HG03457 (cell line): Measurements from ENCODE around the gene CSRP2.
A peak's percentile ranks its signal among the peaks of the same experiment; 100 is the strongest.

ENCODE experiments used
- ATAC-seq: cut with Tn5 transposase; IDR thresholded peaks from one replicate; pipeline ENCODE4 v1.9.1; 2021; ENCODE audit warnings: moderate number of reproducible peaks; ENCODE audit not compliant: unreplicated experiment

The CSRP2 gene

GRCh38 chr12:76895796-76896195, 17.0 kb upstream of the CSRP2 start:
- ATAC-seq: no peak

DNA sequence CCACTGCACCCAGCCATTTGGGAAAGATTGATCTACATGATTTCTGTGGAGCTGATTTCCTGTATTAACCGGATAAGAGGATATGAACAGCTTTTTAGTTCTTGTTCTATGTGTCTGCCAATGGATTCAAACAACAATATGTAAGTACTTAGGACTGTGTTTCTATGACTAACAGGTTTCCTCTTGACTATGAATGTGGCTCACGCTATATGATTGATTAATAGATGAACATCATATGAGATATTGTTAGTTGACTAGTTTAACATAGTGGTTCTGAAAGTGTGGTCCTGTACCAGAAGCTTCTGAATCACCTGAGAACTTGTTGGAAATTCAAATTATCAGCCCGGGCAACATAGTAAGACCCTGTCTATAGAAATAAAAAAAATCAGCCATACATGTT, 12.8 kb upstream of the CSRP2 start:
- no peak for ATAC-seq

DNA sequence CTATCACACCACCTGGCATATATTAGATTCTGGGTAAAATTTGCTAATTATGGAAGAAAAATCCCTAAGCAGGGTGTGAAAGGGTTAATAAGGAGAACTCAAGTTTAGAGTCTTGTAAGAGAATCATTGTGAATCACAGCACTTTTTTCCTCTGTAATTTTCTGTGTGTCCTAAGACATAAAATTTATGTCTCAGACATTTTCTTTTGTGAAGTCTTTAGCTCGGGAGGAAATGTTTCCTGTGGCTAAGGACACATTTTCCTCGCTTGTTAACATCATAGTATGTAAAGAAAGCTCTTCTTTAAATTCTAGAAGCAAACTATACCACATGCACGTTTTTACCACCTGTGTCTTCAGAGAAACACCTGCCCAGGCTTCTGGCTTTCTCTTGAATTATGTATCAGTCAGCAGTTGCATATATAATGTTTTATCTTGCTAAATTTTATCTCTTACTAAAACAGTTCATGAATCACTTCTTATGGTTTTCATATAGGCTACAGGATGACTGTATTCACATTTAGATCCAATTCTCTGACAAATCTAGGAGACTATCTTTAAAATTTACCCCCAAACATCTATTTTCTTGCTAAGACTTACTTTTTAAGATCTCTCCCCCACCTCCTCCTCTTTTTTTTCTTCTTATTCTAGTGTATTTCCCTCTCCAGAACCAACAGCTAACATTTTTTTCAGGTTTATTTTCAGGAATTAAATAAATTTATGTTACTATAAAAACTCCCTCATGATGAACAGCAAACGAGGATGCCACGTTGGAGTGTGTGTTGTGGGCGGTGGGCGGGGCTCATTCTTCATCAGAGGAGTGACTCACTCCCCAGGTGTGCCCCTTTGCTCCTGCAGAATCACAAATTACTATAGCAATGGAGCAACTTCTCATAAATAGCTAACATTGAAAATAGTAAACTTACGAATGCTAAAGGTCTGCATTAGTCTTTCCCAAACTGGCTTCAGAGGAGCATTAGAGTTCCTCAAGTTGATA, 11.6 kb upstream of the CSRP2 start:
- ATAC-seq: no peak

DNA sequence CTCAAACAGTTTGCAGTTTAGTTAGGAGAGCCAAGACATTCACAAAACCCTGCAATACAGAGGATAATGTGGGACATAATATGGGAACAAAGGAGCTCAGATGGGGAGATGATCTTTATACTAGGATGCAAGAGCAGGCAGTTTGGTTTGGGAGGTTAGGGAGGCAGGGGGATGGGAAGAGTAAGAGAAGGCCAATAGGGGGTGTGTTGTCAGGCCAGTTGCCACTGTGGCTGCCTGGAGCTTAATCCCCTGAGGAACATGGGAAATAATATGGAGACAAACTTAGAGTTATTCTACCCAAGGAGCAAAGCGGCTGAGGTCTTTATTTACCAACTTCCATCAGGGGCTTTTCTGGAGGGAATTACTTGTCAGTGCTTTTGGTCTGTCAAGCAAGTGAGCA, 10.0 kb upstream of the CSRP2 start:
- ATAC-seq: no peak

GRCh38 chr12:76883811-76884210, 5.0 kb upstream of the CSRP2 start:
- ATAC-seq: no peak

- ATAC-seq: no peak
Measured at GRCh38 chr12:76883151-76883550, 4.3 kb upstream of the CSRP2 start.

- no peak for ATAC-seq
Measured at GRCh38 chr12:76882367-76882766, 3.5 kb upstream of the CSRP2 start.

- ATAC-seq: no peak
Measured at GRCh38 chr12:76881142-76881541, 2.3 kb upstream of the CSRP2 start.

DNA sequence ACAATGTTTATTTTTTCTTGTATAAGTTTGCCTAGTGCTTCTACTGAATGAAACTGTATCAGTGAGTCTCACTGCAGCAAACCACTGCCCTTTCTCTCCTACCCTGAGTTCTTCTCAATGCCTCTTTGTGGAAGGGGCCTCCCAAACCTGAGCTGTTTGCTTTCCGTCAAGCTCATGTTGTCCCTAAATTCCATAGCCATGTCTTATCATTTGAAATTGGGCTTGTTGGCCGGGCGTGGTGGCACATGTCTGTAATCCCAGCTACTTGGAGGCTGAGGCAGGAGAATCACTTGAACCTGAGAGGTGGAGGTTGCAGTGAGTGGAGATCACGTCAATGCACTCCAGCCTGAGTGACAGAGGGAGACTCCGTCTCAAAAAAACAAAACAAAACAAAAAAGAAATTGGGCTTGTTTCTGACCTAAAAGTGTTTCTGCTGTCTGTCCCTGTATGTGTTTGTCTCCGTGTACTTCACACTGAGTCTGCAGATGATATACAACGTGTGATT, 1.8 kb upstream of the CSRP2 start:
- ATAC-seq: no peak

DNA sequence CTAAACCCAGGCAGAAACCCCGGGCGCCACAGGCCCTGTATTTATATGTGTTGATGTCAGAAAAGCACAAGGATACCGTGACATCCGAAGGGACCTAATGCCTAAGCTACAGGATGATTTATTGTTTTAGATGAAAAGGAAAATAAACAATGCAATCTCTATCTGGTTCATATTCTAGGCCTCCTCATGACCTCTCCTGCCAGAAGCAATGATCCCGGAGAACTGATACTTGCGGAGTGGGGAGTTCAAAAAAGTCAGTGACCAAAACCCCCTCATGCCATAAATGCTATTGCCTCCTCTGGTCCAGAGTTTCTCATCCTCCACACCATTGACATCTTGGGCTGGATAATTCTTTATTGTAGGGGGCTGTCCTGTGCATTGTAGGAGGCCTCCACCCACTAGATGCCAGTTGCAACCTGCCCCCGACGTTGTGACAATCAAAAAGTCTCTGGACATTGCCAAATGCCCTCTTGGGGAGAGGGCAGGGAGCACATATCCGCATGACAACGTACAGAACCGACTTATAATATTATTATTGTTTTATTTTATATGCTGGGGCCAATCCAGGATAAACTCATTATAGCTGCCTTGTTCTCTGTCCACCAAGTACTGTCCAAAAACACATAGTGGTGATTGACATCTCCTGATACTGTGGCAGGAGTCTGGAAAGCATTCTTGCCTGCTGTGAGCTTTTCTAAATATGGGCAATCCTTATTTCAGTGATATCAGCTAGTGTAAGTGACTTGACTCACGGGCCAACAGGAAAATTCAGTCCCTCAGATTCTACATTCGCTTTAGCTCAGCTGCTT, 1.1 kb upstream of the CSRP2 start:
- peak; percentile 20 for ATAC-seq

DNA sequence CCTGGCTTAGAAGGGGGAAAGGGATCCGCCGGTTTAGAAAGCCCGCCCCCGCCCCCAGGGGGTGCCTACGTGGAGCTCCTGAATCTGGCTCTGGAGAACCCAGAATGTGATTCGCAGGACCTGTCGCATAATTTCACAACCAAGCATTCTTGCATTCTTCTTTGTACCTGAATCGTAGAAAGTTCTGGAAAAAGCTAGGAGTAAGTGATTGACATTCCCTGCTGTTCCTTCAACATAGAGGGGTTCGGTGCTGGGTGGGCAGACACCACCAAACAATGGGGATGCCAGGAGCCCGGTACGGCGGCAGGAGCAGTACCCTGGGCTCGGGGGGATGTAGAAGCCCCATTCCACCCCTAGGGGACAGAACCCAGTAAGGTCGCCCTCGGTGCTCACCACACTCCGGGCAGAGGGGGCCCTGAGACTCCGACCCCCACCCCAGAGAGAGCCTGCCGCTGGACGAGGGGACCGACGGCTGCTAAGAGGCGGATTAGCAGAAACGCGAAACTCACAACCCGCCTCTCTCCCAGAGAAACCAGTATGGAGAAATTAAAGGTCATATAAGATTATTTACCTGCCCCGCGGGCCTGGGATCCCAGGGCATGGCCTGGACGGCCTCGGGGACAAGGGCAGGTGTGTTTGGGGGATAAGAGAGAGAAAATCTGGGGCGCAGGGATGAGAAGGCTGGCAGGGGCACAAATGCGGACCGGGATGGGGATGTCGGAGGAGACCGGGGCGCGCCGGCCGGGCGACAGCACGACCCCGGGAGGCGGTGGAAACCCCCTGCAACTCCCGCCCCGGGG, 520 bp downstream of the CSRP2 start:
- peak; percentile 25 for ATAC-seq

GRCh38 chr12:76876696-76877229, 2.1 kb downstream of the CSRP2 start:
- ATAC-seq: no peak

GRCh38 chr12:76874491-76875190, 4.2 kb downstream of the CSRP2 start:
- no peak for ATAC-seq

DNA sequence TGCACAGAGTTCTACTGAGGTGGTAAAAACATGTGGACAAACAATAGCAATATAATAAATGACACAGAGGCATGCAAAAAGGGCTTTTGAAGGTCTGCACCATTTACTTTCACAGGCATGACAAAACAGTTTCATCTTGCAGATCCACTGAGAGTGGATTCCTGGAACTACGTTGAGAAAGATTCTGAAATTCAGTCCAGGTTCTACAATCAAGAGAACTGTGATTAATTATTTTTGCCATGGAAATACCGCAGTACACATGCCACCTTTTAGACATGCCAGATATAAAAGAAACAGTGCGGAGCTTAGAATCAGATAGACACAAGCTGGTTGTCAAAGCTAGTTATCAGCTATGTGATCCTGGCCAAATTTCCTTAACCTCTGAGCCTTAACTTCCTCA, 4.8 kb downstream of the CSRP2 start:
- no peak for ATAC-seq

DNA sequence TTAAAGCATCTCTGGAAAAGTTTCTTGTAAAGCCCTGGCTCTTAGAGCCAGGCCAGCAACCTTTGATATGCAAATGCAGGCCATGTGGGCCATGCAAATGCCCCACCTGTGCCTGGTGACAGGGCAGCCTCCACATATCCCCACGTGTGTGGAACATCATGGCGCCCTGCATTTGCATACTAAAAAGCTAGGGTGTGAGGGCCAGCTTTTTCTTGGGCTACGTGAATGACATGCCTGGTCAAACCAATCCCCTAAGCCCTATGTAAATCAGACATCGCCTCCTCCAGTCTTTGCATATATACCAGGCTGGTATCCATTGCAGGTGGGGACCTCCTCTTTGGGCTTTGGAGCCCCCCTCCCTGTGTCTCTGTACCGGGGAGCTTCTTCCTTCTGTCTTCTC, 6.4 kb downstream of the CSRP2 start:
- ATAC-seq: no peak

DNA sequence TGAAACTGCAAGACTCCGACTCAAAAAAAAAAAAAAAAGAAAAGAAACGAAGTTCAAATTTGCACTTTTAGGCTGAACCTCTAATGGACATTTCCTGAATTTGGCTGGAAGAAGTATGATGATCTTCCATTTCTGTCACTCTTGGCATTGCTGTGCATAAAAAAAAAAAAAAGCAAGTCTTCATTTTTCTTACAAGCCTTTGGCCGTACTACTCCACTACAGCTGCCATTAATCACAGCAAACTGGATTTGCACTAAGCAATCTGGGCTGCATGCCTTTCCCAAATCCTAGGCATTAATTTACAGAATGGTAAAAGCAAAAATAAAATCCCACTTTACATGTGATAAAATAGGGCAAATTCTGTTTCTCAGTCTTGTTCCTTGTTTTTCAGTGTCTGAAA, 7.1 kb downstream of the CSRP2 start:
- no peak for ATAC-seq

- no peak for ATAC-seq
Measured at GRCh38 chr12:76871082-76871481, 7.7 kb downstream of the CSRP2 start.

- no peak for ATAC-seq
Measured at GRCh38 chr12:76866726-76867125, 12.1 kb downstream of the CSRP2 start.

DNA sequence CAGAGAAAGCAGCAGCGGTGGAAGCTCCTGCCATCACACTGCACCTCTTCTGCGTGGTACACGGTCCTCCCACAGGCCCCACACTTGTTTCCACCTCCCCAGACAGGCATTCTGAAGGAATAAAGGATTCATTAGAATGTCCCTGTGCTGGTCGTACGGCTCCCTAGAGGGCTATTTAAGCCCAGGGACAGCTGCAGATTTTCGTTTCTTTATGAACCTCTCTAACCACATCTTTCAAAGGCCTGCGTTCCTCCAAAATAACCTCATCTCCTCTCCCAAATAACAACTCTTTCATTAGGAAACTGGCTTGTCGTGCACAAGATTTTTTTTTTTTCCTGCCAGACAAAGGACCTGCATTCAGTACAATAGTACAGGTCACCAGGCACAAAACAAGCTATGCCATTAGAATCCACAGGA, 12.7 kb downstream of the CSRP2 start:
- no peak for ATAC-seq

DNA sequence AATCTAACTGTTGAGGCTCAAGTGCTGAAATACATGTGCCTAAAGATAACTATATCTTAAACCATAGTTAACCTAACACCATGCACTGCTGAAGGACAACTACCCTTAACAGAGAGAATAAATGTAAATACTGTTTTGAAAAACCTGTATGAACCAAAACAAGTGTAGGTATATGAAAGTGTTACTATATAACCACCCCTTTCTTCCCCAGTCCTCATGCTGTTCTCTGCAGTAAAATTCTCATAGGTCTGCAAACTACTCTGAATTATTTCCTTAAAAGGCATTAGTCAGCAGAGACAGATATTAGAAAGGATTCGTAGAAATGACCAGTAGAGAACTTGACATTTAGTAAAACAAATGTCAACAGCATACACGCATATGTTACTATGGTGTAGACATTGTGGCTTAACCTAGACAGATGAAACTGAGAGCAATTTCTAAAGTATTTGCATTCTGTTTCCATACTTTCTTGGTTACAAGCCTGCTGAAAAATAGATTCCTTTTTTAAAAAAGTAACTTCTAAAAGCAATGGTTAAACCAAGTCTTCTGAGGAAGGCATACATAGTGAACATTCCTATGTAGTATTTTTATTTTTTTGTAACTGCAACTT, 13.9 kb downstream of the CSRP2 start:
- ATAC-seq: peak; percentile 62
